ENCODE results near the gene FOXI2. TPM values are rescaled to one million over a fixed set of nuclear protein-coding genes. Genes with fewer than 3 reads are reported as not detected.

Gene FOXI2
- total RNA-seq = 1 to 10 TPM in 1 of 4 donors, under 1 TPM in 1, not detected in 2; 0.39 to 1.4 TPM

DNA sequence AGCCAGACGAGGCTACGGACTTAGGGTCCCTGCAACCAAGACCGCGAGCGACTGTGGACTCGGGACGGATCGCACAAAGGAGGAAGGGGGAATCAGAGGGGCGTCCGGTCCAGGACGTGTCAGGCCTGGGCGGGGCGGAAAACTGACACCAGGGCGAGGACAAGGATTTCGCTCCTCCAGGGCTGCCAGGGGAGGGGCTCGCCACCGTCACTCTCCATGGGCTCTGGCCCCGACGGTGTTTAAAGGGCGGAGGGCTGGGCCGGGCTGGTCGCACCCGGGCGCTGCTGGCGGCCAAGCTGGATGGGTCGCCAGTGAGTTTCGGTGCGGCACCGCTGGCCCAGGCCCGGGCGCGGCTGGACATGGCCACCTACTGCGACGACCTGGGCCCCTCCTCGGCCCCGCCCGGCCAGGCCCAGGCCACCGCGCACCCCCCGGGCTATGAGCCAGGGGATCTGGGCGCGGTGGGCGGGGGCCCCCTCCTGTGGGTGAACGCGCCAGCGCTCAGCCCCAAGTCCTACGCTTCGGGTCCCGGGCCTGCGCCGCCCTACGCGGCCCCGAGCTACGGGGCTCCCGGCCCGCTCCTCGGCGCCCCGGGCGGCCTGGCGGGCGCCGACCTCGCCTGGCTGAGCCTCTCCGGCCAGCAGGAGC, at the start of gene FOXI2:
TSS of gene FOXI2 (plus strand) at position 271 of the 648 bp plus-strand sequence. CDS start at position 360, 89 bp downstream.
- TF ChIP-seq POLR2AphosphoS5 (IDR thresholded peaks at IDR 0.05) (no peak), POLR2A (IDR thresholded peaks at IDR 0.05) (no peak), EP300 (IDR thresholded peaks at IDR 0.05) (no peak)
- TF ChIP-seq, protein P1, sequence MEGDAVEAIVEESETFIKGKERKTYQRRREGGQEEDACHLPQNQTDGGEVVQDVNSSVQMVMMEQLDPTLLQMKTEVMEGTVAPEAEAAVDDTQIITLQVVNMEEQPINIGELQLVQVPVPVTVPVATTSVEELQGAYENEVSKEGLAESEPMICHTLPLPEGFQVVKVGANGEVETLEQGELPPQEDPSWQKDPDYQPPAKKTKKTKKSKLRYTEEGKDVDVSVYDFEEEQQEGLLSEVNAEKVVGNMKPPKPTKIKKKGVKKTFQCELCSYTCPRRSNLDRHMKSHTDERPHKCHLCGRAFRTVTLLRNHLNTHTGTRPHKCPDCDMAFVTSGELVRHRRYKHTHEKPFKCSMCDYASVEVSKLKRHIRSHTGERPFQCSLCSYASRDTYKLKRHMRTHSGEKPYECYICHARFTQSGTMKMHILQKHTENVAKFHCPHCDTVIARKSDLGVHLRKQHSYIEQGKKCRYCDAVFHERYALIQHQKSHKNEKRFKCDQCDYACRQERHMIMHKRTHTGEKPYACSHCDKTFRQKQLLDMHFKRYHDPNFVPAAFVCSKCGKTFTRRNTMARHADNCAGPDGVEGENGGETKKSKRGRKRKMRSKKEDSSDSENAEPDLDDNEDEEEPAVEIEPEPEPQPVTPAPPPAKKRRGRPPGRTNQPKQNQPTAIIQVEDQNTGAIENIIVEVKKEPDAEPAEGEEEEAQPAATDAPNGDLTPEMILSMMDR (IDR thresholded peaks at IDR 0.05) = no peak
- DNase-seq (ENCODE audit: low spot score in 2 of 2) = no peak
- 0% methylated on average over 4 of the region's 66 CpGs for WGBS
- Histone ChIP-seq H3K4me3 (peak within 1 kb of the TSS; percentile 48), H3K36me3 (no peaks in the 10 kb centered on the region), H3K4me1 (peaks cover 37% of the 10 kb centered on the region), H3K27ac (peak within 1 kb of the TSS; percentile 49), H3K27me3 (peaks cover 76% of the 10 kb centered on the region), H3K9me3 (no peaks in the 10 kb centered on the region)

DNA sequence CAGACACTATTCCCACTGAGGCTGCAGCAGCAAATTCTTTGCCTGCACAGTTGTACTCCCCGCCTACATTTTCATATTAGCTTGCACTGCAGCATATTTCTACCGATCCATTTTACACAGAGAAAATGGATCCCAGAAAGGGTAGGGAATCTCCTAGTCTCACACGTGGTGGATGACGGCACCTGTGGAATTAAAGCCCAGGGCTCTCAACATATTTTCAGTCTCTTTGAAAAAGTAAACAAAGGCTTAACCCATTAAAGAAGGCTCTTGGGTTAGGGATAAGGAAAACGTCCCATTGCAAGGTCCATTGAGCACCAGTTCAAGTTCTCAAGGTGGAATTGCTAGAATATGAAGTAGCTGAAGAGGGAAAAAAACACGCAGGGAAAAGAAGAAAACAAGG, 49.4 kb upstream of the FOXI2 start:
- H3K27me3 ChIP-seq = peaks cover 2% of the 10 kb centered on the region
- H3K9me3 ChIP-seq = no peaks in the 10 kb centered on the region
- no peaks in the 10 kb centered on the region for H3K4me1 ChIP-seq
- H3K36me3 ChIP-seq = no peaks in the 10 kb centered on the region
- 51% methylated on average over 6 of the region's 6 CpGs for WGBS
- no peak overlapping the region for H3K27ac ChIP-seq
- no peak for DNase-seq (ENCODE audit: low spot score in 2 of 2)
- H3K4me3 ChIP-seq = no peak overlapping the region
- no peak for TF ChIP-seq EP300 (IDR thresholded peaks at IDR 0.05)
- no peak for TF ChIP-seq POLR2A (IDR thresholded peaks at IDR 0.05)
- TF ChIP-seq POLR2AphosphoS5 (IDR thresholded peaks at IDR 0.05) = no peak
- TF ChIP-seq, protein P1 (IDR thresholded peaks at IDR 0.05) = no peak

DNA sequence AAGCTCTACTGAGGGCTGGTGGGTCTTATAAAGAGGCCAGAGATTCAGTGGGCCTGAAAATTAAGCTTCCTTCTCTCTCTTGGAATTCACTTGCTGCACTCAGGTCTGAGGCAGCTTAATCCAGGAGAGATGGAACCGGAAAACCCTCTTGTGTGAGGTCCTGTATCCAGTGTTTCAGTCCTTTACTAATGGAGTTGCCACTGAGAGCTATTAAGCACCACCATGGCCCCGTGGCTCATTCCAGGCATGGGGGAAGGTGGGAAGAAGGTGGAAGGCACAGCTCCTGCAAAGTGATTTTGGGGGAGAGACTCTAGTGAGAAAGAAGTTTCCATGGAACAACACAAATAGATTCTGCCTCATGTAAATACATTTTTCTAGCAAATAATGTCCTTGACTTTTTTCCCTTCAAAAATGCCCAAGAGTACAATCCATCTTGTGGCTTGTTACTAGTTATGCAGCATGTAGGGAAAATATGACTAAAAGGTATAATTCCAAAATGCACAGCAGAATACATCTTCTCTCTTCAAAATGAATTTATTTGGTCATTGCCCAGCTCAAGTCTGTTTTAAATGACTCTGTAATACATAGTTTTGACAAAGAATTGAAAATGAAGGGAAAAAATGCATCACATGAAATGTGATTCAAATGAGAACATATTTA, 46.7 kb upstream of the FOXI2 start:
- 70% methylated on average over 2 of the region's 2 CpGs for WGBS
- no peak for DNase-seq (ENCODE audit: low spot score in 2 of 2)
- Histone ChIP-seq H3K36me3 (no peaks in the 10 kb centered on the region), H3K4me1 (no peaks in the 10 kb centered on the region), H3K4me3 (no peak overlapping the region), H3K27ac (no peak overlapping the region), H3K9me3 (no peaks in the 10 kb centered on the region), H3K27me3 (peaks cover 5% of the 10 kb centered on the region)
- TF ChIP-seq EP300 (IDR thresholded peaks at IDR 0.05) (no peak), POLR2A (IDR thresholded peaks at IDR 0.05) (no peak), POLR2AphosphoS5 (IDR thresholded peaks at IDR 0.05) (no peak)
- TF ChIP-seq, protein P1 (IDR thresholded peaks at IDR 0.05) = no peak

- no peaks in the 10 kb centered on the region for H3K4me1 ChIP-seq
- H3K36me3 ChIP-seq = no peaks in the 10 kb centered on the region
- TF ChIP-seq POLR2A (IDR thresholded peaks at IDR 0.05) (no peak), EP300 (IDR thresholded peaks at IDR 0.05) (no peak), POLR2AphosphoS5 (IDR thresholded peaks at IDR 0.05) (no peak)
- TF ChIP-seq, protein P1 (IDR thresholded peaks at IDR 0.05) = no peak
- peaks cover 13% of the 10 kb centered on the region for H3K27me3 ChIP-seq
- H3K27ac ChIP-seq = no peak overlapping the region
- H3K9me3 ChIP-seq = no peaks in the 10 kb centered on the region
- H3K4me3 ChIP-seq = no peak overlapping the region
- no peak for DNase-seq (ENCODE audit: low spot score in 2 of 2)
- 44% methylated on average over 8 of the region's 8 CpGs for WGBS
Measured at GRCh38 chr10:127694580-127695193, 42.3 kb upstream of the FOXI2 start.

GRCh38 chr10:127695431-127695830, 41.6 kb upstream of the FOXI2 start:
- Histone ChIP-seq H3K27ac (no peak overlapping the region), H3K4me1 (no peaks in the 10 kb centered on the region), H3K27me3 (peaks cover 15% of the 10 kb centered on the region), H3K9me3 (no peaks in the 10 kb centered on the region), H3K36me3 (no peaks in the 10 kb centered on the region), H3K4me3 (no peak overlapping the region)
- 69% methylated on average over 4 of the region's 4 CpGs for WGBS
- TF ChIP-seq EP300 (IDR thresholded peaks at IDR 0.05) (no peak), POLR2A (IDR thresholded peaks at IDR 0.05) (no peak), POLR2AphosphoS5 (IDR thresholded peaks at IDR 0.05) (no peak)
- TF ChIP-seq, protein P1 (IDR thresholded peaks at IDR 0.05) = no peak
- DNase-seq (ENCODE audit: low spot score in 2 of 2) = no peak

Data from suprapubic skin (tissue), 4 donors.